Measurements from ENCODE around the gene DCLK1.

- no peak for TF ChIP-seq CTCF (IDR thresholded peaks at IDR 0.05)
- TF ChIP-seq EZH2 (IDR thresholded peaks at IDR 0.05) = no peak
- no peak for TF ChIP-seq EZH2phosphoT487 (IDR thresholded peaks at IDR 0.05)
Measured at GRCh38 chr13:36082806-36083205, 48.4 kb downstream of the DCLK1 start.
